HEK293 (cell line): ENCODE results near the gene NINL.

ENCODE experiments used
- RBAK ChIP-seq: fragments of 450-650 bp; formaldehyde crosslinking; IDR thresholded peaks from 2 replicates; pipeline ENCODE4 v1.5.1; 2016; ENCODE audit warnings: missing biosample characterization, missing genetic modification characterization
- SP2 ChIP-seq: fragments of 450-650 bp; formaldehyde crosslinking; IDR thresholded peaks from 2 replicates; pipeline ENCODE4 v1.5.1; 2016; ENCODE audit warnings: missing biosample characterization, missing genetic modification characterization
- YY1 ChIP-seq: fragments of 450-650 bp; formaldehyde crosslinking; IDR thresholded peaks from 2 replicates; pipeline ENCODE4 v1.5.1; 2018; ENCODE audit warnings: missing biosample characterization, missing genetic modification characterization
- ZFP3 ChIP-seq: fragments of 450-650 bp; formaldehyde crosslinking; IDR thresholded peaks from 2 replicates; pipeline ENCODE4 v1.5.1; 2016; ENCODE audit warnings: low read depth, missing biosample characterization, missing genetic modification characterization
- ZNF292 ChIP-seq: fragments of 450-650 bp; formaldehyde crosslinking; IDR thresholded peaks from 2 replicates; pipeline ENCODE4 v1.5.1; 2016; ENCODE audit warnings: low read depth, missing biosample characterization, missing genetic modification characterization, borderline replicate concordance
- ZNF354C ChIP-seq: fragments of 450-650 bp; formaldehyde crosslinking; IDR thresholded peaks from 2 replicates; pipeline ENCODE4 v1.5.1; 2016; ENCODE audit warnings: missing biosample characterization, missing genetic modification characterization, low read depth, borderline replicate concordance
- ZNF558 ChIP-seq: fragments of 450-650 bp; formaldehyde crosslinking; IDR thresholded peaks from 2 replicates; pipeline ENCODE4 v1.5.1; 2016; ENCODE audit warnings: missing biosample characterization, missing genetic modification characterization
- ZNF624 ChIP-seq: fragments of 450-650 bp; formaldehyde crosslinking; IDR thresholded peaks from 2 replicates; pipeline ENCODE4 v1.5.1; 2017; ENCODE audit warnings: missing biosample characterization, missing genetic modification characterization
- ZNF707 ChIP-seq: fragments of 450-650 bp; formaldehyde crosslinking; IDR thresholded peaks from 2 replicates; pipeline ENCODE4 v1.5.1; 2016; ENCODE audit warnings: missing biosample characterization, missing genetic modification characterization
- ZNF776 ChIP-seq: fragments of 450-650 bp; formaldehyde crosslinking; IDR thresholded peaks from 2 replicates; pipeline ENCODE4 v1.5.0; 2017; ENCODE audit warnings: missing biosample characterization, missing genetic modification characterization, borderline replicate concordance
- ZNF785 ChIP-seq: fragments of 450-650 bp; formaldehyde crosslinking; IDR thresholded peaks from 2 replicates; pipeline ENCODE4 v1.5.1; 2016; ENCODE audit warnings: missing biosample characterization, missing genetic modification characterization
- TF ChIP-seq, protein P1 (sequence below): fragments of 450-650 bp; formaldehyde crosslinking; IDR thresholded peaks from 2 replicates; pipeline ENCODE4 v1.5.1; 2016; ENCODE audit warnings: missing biosample characterization, missing genetic modification characterization
- TF ChIP-seq, protein P2 (sequence below): fragments of 450-650 bp; formaldehyde crosslinking; IDR thresholded peaks from 2 replicates; pipeline ENCODE4 v1.5.1; 2016; ENCODE audit warnings: missing biosample characterization, missing genetic modification characterization

DNA sequence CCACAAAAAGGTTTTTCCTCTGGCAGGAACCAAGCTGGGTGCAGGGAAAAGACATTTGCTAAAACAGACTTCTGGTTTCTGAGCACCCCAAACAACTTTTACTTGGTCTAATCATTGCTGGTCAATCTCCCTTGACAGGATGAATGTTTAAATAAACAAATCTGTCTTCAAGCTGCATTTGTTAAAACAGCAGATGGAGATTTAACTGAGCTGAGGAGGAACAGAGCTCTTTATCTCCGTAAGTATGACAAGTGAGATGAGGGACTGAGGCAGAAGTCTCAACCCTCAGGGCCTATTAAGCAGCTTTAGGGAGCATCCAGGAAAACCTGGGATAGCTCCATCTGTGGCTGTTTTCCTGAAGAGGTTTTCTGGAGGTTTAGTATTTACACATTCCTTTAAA lies 40.6 kb downstream of the NINL start:
- TF ChIP-seq, protein P1, sequence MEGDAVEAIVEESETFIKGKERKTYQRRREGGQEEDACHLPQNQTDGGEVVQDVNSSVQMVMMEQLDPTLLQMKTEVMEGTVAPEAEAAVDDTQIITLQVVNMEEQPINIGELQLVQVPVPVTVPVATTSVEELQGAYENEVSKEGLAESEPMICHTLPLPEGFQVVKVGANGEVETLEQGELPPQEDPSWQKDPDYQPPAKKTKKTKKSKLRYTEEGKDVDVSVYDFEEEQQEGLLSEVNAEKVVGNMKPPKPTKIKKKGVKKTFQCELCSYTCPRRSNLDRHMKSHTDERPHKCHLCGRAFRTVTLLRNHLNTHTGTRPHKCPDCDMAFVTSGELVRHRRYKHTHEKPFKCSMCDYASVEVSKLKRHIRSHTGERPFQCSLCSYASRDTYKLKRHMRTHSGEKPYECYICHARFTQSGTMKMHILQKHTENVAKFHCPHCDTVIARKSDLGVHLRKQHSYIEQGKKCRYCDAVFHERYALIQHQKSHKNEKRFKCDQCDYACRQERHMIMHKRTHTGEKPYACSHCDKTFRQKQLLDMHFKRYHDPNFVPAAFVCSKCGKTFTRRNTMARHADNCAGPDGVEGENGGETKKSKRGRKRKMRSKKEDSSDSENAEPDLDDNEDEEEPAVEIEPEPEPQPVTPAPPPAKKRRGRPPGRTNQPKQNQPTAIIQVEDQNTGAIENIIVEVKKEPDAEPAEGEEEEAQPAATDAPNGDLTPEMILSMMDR (tag by site-specific recombination), result no peak
- TF ChIP-seq SP2 (tag by site-specific recombination), result no peak
- no peak for TF ChIP-seq ZFP3
- TF ChIP-seq, protein P2, sequence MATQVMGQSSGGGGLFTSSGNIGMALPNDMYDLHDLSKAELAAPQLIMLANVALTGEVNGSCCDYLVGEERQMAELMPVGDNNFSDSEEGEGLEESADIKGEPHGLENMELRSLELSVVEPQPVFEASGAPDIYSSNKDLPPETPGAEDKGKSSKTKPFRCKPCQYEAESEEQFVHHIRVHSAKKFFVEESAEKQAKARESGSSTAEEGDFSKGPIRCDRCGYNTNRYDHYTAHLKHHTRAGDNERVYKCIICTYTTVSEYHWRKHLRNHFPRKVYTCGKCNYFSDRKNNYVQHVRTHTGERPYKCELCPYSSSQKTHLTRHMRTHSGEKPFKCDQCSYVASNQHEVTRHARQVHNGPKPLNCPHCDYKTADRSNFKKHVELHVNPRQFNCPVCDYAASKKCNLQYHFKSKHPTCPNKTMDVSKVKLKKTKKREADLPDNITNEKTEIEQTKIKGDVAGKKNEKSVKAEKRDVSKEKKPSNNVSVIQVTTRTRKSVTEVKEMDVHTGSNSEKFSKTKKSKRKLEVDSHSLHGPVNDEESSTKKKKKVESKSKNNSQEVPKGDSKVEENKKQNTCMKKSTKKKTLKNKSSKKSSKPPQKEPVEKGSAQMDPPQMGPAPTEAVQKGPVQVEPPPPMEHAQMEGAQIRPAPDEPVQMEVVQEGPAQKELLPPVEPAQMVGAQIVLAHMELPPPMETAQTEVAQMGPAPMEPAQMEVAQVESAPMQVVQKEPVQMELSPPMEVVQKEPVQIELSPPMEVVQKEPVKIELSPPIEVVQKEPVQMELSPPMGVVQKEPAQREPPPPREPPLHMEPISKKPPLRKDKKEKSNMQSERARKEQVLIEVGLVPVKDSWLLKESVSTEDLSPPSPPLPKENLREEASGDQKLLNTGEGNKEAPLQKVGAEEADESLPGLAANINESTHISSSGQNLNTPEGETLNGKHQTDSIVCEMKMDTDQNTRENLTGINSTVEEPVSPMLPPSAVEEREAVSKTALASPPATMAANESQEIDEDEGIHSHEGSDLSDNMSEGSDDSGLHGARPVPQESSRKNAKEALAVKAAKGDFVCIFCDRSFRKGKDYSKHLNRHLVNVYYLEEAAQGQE (tag by site-specific recombination), result no peak
- TF ChIP-seq RBAK, result no peak
- no peak for TF ChIP-seq ZNF558
- TF ChIP-seq YY1 (tag by site-specific recombination), result no peak
- no peak for TF ChIP-seq ZNF354C (tag by site-specific recombination)
- TF ChIP-seq ZNF707 (tag by site-specific recombination), result no peak
- no peak for TF ChIP-seq ZNF776 (tag by site-specific recombination)
- no peak for TF ChIP-seq ZNF624 (tag by site-specific recombination)
- TF ChIP-seq ZNF292, result no peak
- no peak for TF ChIP-seq ZNF785 (tag by site-specific recombination)
